HCT116 (cell line): ENCODE data around the gene SMR3A. TPM values are rescaled to one million over a fixed set of nuclear protein-coding genes. Genes with fewer than 3 reads are reported as not detected.

Experiments
- ATAC-seq: fragments of 200-7000 bp; cut with Tn5 transposase; 2 replicates; pipeline ENCODE4 v1.9.1; 2020; ENCODE audit warnings: mild to moderate bottlenecking, moderate library complexity
- BruUV-seq: library from RNA; stranded (reverse); fragments of 400-500 nt; replicated peaks from 2 replicates; lab custom pipeline; 2021; lab: Mats Ljungman, UMichigan
- CTCF ChIA-PET: fragments of 300-600 bp; sonication (Branson Sonifier 250); formaldehyde crosslinking; loops from one replicate; lab custom pipeline; 2021; ENCODE audit warnings: antibody characterized with exemption; lab: Charles Lee
- POLR2A ChIA-PET: fragments of 300-600, 350-600 bp; sonication (Branson Sonifier 250); formaldehyde crosslinking; loops from one replicate; lab custom pipeline; 2021; ENCODE audit warnings: antibody characterized with exemption; lab: Charles Lee
- RAD21 ChIA-PET, 2 experiments: fragments of 300-600 bp; sonication (Branson Sonifier 250); formaldehyde crosslinking; loops; one replicate each; lab custom pipeline; 2023; ENCODE audit warnings: low total read pairs in 2 of 2; ENCODE audit not compliant: uncharacterized antibody in 2 of 2, unreplicated experiment in 2 of 2, low non-redundant PET in 1 of 2; lab: Charles Lee
- DNase-seq: peaks from one replicate; pipeline ENCODE4 v3.0.0-alpha.2; 2010; ENCODE audit warnings: low read depth, low spot score
- H2AFZ ChIP-seq: fragments of 200-600 bp; shearing (Covaris generic), sonication (generic); 2 replicates; pipeline ENCODE4 v1.6.1; 2017; ENCODE audit warnings: low read depth, mixed run types, mixed read lengths, antibody characterized with exemption, low read length; ENCODE audit not compliant: poor library complexity, severe bottlenecking
- H3K27ac ChIP-seq: 2 replicates; pipeline ENCODE4 v1.5.1; 2012; ENCODE audit warnings: low read depth, low read length
- H3K27me3 ChIP-seq: fragments of 200-600 bp; sonication (generic); 2 replicates; pipeline ENCODE4 v1.6.1; 2016; ENCODE audit warnings: mixed run types, low read length, mixed read lengths; ENCODE audit not compliant: insufficient read depth
- H3K36me3 ChIP-seq, 2 experiments: fragments of 200-500 bp in 1 of 2; fragments of 200-600 bp in 1 of 2; sonication (Bioruptor generic) in 1 of 2; sonication (generic) in 1 of 2; 2 replicates each; pipeline versions ENCODE4 v1.5.1 to v1.6.1; 2014 to 2016; ENCODE audit warnings: low read length in 2 of 2, inconsistent platforms in 1 of 2, mixed read lengths in 1 of 2, mixed run types in 1 of 2; ENCODE audit not compliant: insufficient read depth in 2 of 2, control insufficient read depth in 1 of 2
- H3K4me1 ChIP-seq, 2 experiments: fragments of 200-600 bp in 1 of 2; sonication (generic) in 1 of 2; 2 replicates each; pipeline versions ENCODE4 v1.5.1 to v1.6.1; 2012 to 2017; ENCODE audit warnings: low read length in 2 of 2, inconsistent platforms in 1 of 2, mild to moderate bottlenecking in 1 of 2, mixed read lengths in 1 of 2, mixed run types in 1 of 2, moderate library complexity in 1 of 2; ENCODE audit not compliant: insufficient read depth in 2 of 2, control insufficient read depth in 1 of 2
- H3K4me2 ChIP-seq: fragments of 200-600 bp; sonication (generic); 2 replicates; pipeline ENCODE4 v1.6.1; 2017; ENCODE audit warnings: mixed run types, low read length, mixed read lengths
- H3K4me3 ChIP-seq, 2 experiments: fragments of 200-600 bp in 1 of 2; sonication (generic) in 1 of 2; replicated peaks in 1 of 2; 2 replicates each; pipeline ENCODE4 v1.5.1; 2011 to 2016; ENCODE audit warnings: low read length in 2 of 2, control low read depth in 1 of 2, low read depth in 1 of 2, mild to moderate bottlenecking in 1 of 2, mixed read lengths in 1 of 2, mixed run types in 1 of 2
- H3K79me2 ChIP-seq: fragments of 200-600 bp; sonication (generic); 2 replicates; pipeline ENCODE4 v1.6.1; 2017; ENCODE audit warnings: mild to moderate bottlenecking, mixed run types, low read length, moderate library complexity, mixed read lengths; ENCODE audit not compliant: insufficient read depth
- H3K9ac ChIP-seq: fragments of 200-600 bp; sonication (generic); 2 replicates; pipeline ENCODE4 v1.6.1; 2016; ENCODE audit warnings: low read length, mixed read lengths
- H3K9me2 ChIP-seq: fragments of 200-600 bp; sonication (generic), shearing (Covaris generic); 2 replicates; pipeline ENCODE4 v1.6.1; 2017; ENCODE audit warnings: mixed run types, mild to moderate bottlenecking, moderate library complexity; ENCODE audit not compliant: insufficient read depth
- H3K9me3 ChIP-seq, 2 experiments: fragments of 200-500 bp in 1 of 2; fragments of 200-600 bp in 1 of 2; sonication (Bioruptor generic) in 1 of 2; sonication (generic) in 1 of 2; 2 replicates each; pipeline ENCODE4 v1.6.1; 2014 to 2017; ENCODE audit warnings: low read length in 2 of 2, mixed read lengths in 2 of 2, inconsistent platforms in 1 of 2, low read depth in 1 of 2, mild to moderate bottlenecking in 1 of 2, mixed run types in 1 of 2, moderate library complexity in 1 of 2; ENCODE audit not compliant: control insufficient read depth in 1 of 2, insufficient read depth in 1 of 2
- H4K20me1 ChIP-seq: fragments of 200-600 bp; sonication (generic), shearing (Covaris generic); 2 replicates; pipeline ENCODE4 v1.6.1; 2017; ENCODE audit warnings: mixed run types, mild to moderate bottlenecking, moderate library complexity; ENCODE audit not compliant: insufficient read depth
- EGR1 ChIP-seq: IDR thresholded peaks from 2 replicates; pipeline ENCODE4 v1.6.1; 2012; ENCODE audit warnings: low read depth
- ELF1 ChIP-seq: IDR thresholded peaks from 2 replicates; pipeline ENCODE4 v1.6.1; 2012; ENCODE audit warnings: low read depth, borderline replicate concordance
- EZH2 ChIP-seq: fragments of 200-600 bp; sonication (generic); IDR thresholded peaks from 2 replicates; pipeline ENCODE4 v1.6.1; 2017; ENCODE audit warnings: antibody characterized with exemption, mixed run types
- FOSL1 ChIP-seq: IDR thresholded peaks from 2 replicates; pipeline ENCODE4 v1.6.1; 2012; ENCODE audit warnings: low read depth
- POLR2AphosphoS5 ChIP-seq: IDR thresholded peaks from 2 replicates; pipeline ENCODE4 v1.6.1; 2011; ENCODE audit warnings: mild to moderate bottlenecking, low read depth, low read length, moderate library complexity
- SIN3A ChIP-seq: IDR thresholded peaks from 2 replicates; pipeline ENCODE4 v1.6.1; 2012; ENCODE audit warnings: low read depth
- YY1 ChIP-seq: IDR thresholded peaks from 2 replicates; pipeline ENCODE4 v1.6.1; 2011; ENCODE audit warnings: low read length, low read depth, moderate library complexity, mild to moderate bottlenecking; ENCODE audit not compliant: insufficient replicate concordance; ENCODE audit errors: extremely low read depth
- ZNF274 ChIP-seq: fragments of 200-500 bp; sonication (Bioruptor generic); IDR thresholded peaks from 2 replicates; pipeline ENCODE4 v1.6.1; 2014; ENCODE audit warnings: mild to moderate bottlenecking, low read depth, low read length, inconsistent platforms
- intact Hi-C: fragments of 100-400 bp; cut with micrococcal nuclease; formaldehyde crosslinking; loops from 2 replicates; pipeline ENCODE4 v1.10.0; 2022
- total RNA-seq: library from RNA; stranded (reverse); gene quantifications from one replicate; pipeline ENCODE4 v1.2.1, GENCODE V29; 2021; ENCODE audit not compliant: unreplicated experiment
- TF ChIP-seq, protein P1 (sequence below): IDR thresholded peaks from 2 replicates; pipeline ENCODE4 v1.6.1; 2011; ENCODE audit warnings: mild to moderate bottlenecking, low read length, moderate library complexity; ENCODE audit not compliant: insufficient replicate concordance; ENCODE audit errors: extremely low read depth

Gene SMR3A
- total RNA-seq, 1 experiment from 2014 or later, result not detected

DNA sequence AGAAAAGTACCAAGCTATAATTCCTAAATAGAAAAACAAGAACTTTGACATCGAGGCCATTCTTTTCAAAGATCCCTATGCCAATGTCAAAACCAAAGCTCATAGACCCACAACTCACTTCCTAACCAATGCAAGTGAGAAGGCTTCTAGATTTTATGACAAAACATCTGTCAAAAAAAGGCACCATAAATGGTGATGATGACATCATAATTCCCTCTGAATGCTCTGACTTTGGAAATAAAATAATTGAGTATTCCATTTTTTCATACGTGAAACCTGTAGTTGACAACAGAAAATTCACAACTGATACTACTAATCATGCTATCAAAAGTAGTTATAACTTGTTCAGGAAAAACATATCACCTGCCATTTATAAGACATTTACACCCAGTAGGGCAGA, 34.5 kb upstream of the SMR3A start:
- POLR2A ChIA-PET, result no interaction called here
- no peaks in the 10 kb centered on the region for H3K9me3 ChIP-seq
- CTCF ChIA-PET, result no interaction called here
- H3K9ac ChIP-seq, result no peak overlapping the region
- no peaks in the 10 kb centered on the region for H3K36me3 ChIP-seq
- no peak for ATAC-seq
- no peaks in the 10 kb centered on the region for H4K20me1 ChIP-seq
- H2AFZ ChIP-seq, result no peak overlapping the region
- H3K79me2 ChIP-seq, result no peaks in the 10 kb centered on the region
- no peak overlapping the region for H3K27ac ChIP-seq
- no TSS peak for BruUV-seq
- H3K9me2 ChIP-seq, result no peaks in the 10 kb centered on the region
- no peak overlapping the region for H3K4me2 ChIP-seq
- DNase-seq, result no peak
- H3K4me1 ChIP-seq, result no peaks in the 10 kb centered on the region
- TF ChIP-seq FOSL1 (no peak), YY1 (no peak), EZH2 (no peak), SIN3A (no peak)
- no peaks in the 10 kb centered on the region for H3K27me3 ChIP-seq
- no peak overlapping the region for H3K4me3 ChIP-seq
- RAD21 ChIA-PET, result no interaction called here
- intact Hi-C loops, result no loop called here

DNA sequence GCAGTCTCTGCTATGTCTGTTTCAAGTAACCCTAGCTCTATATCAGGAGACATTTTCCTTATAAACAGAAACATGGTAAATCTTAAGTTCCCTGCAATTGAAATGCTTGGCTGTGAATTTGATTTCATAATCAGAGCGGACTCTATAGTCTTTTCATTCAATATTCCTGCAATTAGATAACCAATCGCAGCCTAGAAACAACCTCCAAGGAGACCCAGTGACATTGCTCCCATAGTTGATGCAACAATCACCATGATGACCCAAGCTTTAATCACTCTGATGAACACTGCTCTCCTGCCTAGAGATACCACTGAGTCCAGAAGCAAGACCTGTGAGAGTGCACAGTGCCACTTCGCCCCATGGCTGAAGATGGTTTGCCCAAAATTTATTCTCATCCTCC, 25.9 kb upstream of the SMR3A start, which contains the start of gene CABS1:
Gene CABS1, plus strand, starts transcription at position 301 of the 400 bp plus-strand sequence. Its CDS starts 59 bp downstream, at position 360.
- no peaks in the 10 kb centered on the region for H3K9me3 ChIP-seq
- TF ChIP-seq, protein P1, sequence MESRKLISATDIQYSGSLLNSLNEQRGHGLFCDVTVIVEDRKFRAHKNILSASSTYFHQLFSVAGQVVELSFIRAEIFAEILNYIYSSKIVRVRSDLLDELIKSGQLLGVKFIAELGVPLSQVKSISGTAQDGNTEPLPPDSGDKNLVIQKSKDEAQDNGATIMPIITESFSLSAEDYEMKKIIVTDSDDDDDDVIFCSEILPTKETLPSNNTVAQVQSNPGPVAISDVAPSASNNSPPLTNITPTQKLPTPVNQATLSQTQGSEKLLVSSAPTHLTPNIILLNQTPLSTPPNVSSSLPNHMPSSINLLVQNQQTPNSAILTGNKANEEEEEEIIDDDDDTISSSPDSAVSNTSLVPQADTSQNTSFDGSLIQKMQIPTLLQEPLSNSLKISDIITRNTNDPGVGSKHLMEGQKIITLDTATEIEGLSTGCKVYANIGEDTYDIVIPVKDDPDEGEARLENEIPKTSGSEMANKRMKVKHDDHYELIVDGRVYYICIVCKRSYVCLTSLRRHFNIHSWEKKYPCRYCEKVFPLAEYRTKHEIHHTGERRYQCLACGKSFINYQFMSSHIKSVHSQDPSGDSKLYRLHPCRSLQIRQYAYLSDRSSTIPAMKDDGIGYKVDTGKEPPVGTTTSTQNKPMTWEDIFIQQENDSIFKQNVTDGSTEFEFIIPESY, result no peak
- no peak for TF ChIP-seq POLR2AphosphoS5
- TF ChIP-seq ELF1, result no peak
- no peak for TF ChIP-seq EGR1
- no peak for TF ChIP-seq ZNF274
- no peak within 1 kb of the TSS for H2AFZ ChIP-seq
- H3K4me2 ChIP-seq, result no peak within 1 kb of the TSS
- ATAC-seq (no peak), DNase-seq (no peak)
- no peak within 1 kb of the TSS for H3K27ac ChIP-seq
- intact Hi-C loops, result no loop called here
- no peaks in the 10 kb centered on the region for H3K27me3 ChIP-seq
- no peaks in the 10 kb centered on the region for H3K79me2 ChIP-seq
- H3K36me3 ChIP-seq, result no peaks in the 10 kb centered on the region
- H4K20me1 ChIP-seq, result no peaks in the 10 kb centered on the region
- no peaks in the 10 kb centered on the region for H3K9me2 ChIP-seq
- H3K4me1 ChIP-seq, result no peaks in the 10 kb centered on the region
- no peak within 1 kb of the TSS for H3K4me3 ChIP-seq
- no peak within 1 kb of the TSS for H3K9ac ChIP-seq
- no TSS peak for BruUV-seq
- RAD21 ChIA-PET, result no interaction called here
- CTCF ChIA-PET, result no interaction called here
- POLR2A ChIA-PET, result no interaction called here
